ENCODE measurements around the gene DHX35.
"Not testable (repeated sequence)": the region's sequence is repeated elsewhere in the genome, so short reads cannot be mapped to it uniquely, and the experiment has no call there.

Gene DHX35

GRCh38 chr20:38957915-38958485, 4.1 kb upstream of the DHX35 start:
- in situ Hi-C loops (cut with HindIII; ENCODE audit: low sequenced_read_pairs), result no loop called here
- no peak for DNase-seq (ENCODE audit: low read depth)
- H3K4me3 ChIP-seq (ENCODE audit: low read depth, low read length), result no peak overlapping the region
- TF ChIP-seq CTCF (IDR thresholded peaks at IDR 0.05; ENCODE audit: low read depth, low read length, missing control alignments), result no peak

- DNase-seq (ENCODE audit: low read depth); in situ Hi-C loops (cut with HindIII; ENCODE audit: low sequenced_read_pairs); H3K4me3 ChIP-seq (ENCODE audit: low read depth, low read length): not testable (repeated sequence)
Measured at GRCh38 chr20:38960187-38960687, 1.9 kb upstream of the DHX35 start.

GRCh38 chr20:38961530-38962043, 557 bp upstream of the DHX35 start:
- TF ChIP-seq CTCF (IDR thresholded peaks at IDR 0.05; ENCODE audit: low read depth, low read length, missing control alignments), result no peak
- in situ Hi-C loops (cut with HindIII; ENCODE audit: low sequenced_read_pairs), result no loop called here
- peak overlapping the region; percentile 82 for H3K4me3 ChIP-seq (ENCODE audit: low read depth, low read length)
- no peak for DNase-seq (ENCODE audit: low read depth)

GRCh38 chr20:38962928-38963401, 821 bp downstream of the DHX35 start:
- in situ Hi-C loops (cut with HindIII; ENCODE audit: low sequenced_read_pairs), result no loop called here
- TF ChIP-seq CTCF (IDR thresholded peaks at IDR 0.05; ENCODE audit: low read depth, low read length, missing control alignments), result no peak
- DNase-seq (ENCODE audit: low read depth), result no peak
- H3K4me3 ChIP-seq (ENCODE audit: low read depth, low read length), result peak overlapping the region; percentile 82

GRCh38 chr20:38963745-38964144, 1.6 kb downstream of the DHX35 start:
- DNase-seq (ENCODE audit: low read depth), result no peak
- TF ChIP-seq CTCF (IDR thresholded peaks at IDR 0.05; ENCODE audit: low read depth, low read length, missing control alignments), result no peak
- in situ Hi-C loops (cut with HindIII; ENCODE audit: low sequenced_read_pairs), result no loop called here
- H3K4me3 ChIP-seq (ENCODE audit: low read depth, low read length), result no peak overlapping the region

GRCh38 chr20:38965264-38965663, 3.1 kb downstream of the DHX35 start:
- in situ Hi-C loops (cut with HindIII; ENCODE audit: low sequenced_read_pairs), result no loop called here
- TF ChIP-seq CTCF (IDR thresholded peaks at IDR 0.05; ENCODE audit: low read depth, low read length, missing control alignments), result no peak

GRCh38 chr20:38968090-38968489, 5.9 kb downstream of the DHX35 start:
- H3K4me3 ChIP-seq (ENCODE audit: low read depth, low read length), result no peak overlapping the region
- no peak for TF ChIP-seq CTCF (IDR thresholded peaks at IDR 0.05; ENCODE audit: low read depth, low read length, missing control alignments)
- in situ Hi-C loops (cut with HindIII; ENCODE audit: low sequenced_read_pairs), result no loop called here
- no peak for DNase-seq (ENCODE audit: low read depth)

More at GRCh38 chr20:38965264-38965663, 3.1 kb downstream of the DHX35 start:
- no peak for DNase-seq (ENCODE audit: low read depth)
- no peak overlapping the region for H3K4me3 ChIP-seq (ENCODE audit: low read depth, low read length)

All from astrocyte of the cerebellum (primary cell).